ENCODE data around the gene PRAMEF11.
"Not testable (repeated sequence)": the region's sequence is repeated elsewhere in the genome, so short reads cannot be mapped to it uniquely, and the experiment has no call there.

Gene PRAMEF11

GRCh38 chr1:12831310-12831709 lies at the start of gene PRAMEF11:
TSS of gene PRAMEF11 (minus strand) at chr1:12831410. CDS start at chr1:12828789, 2,621 bp downstream.
- DNase-seq (ENCODE audit: low read depth) = not testable (repeated sequence)

DNA sequence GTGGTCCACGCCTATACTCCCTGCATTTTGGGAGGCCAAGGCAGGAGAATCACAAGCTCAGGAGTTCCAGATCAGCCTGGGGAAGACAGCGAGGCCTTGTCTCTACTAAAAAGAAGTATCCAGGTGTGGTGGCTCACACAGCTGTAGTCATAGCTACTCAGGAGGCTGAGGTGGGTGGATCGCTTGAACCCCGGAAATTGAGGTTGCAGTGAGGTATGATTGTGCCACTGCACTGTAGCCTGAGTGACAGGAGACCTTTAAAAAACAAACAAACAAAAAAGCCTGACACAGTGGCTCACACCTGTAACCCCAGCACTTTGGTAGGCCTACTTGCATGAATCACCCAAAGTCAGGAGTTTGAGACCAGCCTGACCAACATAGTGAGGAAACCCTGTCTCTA lies 47.2 kb upstream of the PRAMEF11 start:
- not testable (repeated sequence) for DNase-seq (ENCODE audit: low read depth)

GRCh38 chr1:12863131-12863880 lies 32.1 kb upstream of the PRAMEF11 start:
- DNase-seq (ENCODE audit: low read depth) = not testable (repeated sequence)

GRCh38 chr1:12856786-12857185 lies 25.6 kb upstream of the PRAMEF11 start, which contains the start of gene PRAMEF2:
TSS of gene PRAMEF2 (plus strand) at chr1:12857086. CDS start at chr1:12859010, 1,924 bp downstream.
- DNase-seq (ENCODE audit: low read depth) = not testable (repeated sequence)

DNA sequence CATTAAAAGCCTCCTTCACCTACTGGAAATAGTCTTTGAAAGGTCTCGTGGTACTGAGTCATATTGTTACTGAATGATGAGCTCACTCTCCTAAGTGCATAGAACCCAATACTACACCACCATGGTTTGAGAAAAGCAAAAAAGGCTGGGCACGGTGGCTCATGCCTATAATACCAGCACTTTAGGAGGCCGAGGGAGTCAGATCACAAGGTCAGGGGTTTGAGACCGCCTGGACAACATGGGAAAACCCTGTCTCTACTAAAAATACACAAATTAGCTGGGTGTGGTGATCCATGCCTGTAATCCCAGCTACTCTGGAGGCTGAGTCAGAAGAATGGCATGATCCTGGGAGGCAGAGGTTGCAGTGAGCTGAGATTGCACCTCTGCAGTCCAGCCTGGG lies 20.6 kb upstream of the PRAMEF11 start:
- no peak for DNase-seq (ENCODE audit: low read depth)

GRCh38 chr1:12848620-12849019 lies 17.4 kb upstream of the PRAMEF11 start, which contains the start of gene HNRNPCL1:
TSS of gene HNRNPCL1 (minus strand) at chr1:12848720. CDS start at chr1:12848289, 431 bp downstream.
- not testable (repeated sequence) for DNase-seq (ENCODE audit: low read depth)

DNA sequence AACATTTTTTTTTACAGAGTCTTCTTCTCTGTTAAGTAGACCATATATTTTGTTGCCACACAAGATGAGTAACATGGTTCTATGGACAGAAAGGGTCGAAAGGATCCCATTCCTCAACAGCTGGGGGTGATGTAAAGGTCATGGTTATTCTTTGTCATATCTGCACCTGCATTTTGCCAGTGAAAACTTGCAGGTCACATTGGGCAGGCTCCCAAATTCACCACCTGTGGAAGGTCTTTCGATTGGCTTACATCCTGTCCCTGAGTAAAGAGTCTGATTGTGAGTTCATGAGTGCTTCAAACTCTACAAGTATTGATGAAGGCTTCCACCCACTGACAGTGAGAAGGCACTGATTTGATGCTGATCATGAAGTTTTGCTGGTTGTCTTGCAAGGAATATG lies 2.0 kb upstream of the PRAMEF11 start:
- DNase-seq (ENCODE audit: low read depth) = not testable (repeated sequence)

DNA sequence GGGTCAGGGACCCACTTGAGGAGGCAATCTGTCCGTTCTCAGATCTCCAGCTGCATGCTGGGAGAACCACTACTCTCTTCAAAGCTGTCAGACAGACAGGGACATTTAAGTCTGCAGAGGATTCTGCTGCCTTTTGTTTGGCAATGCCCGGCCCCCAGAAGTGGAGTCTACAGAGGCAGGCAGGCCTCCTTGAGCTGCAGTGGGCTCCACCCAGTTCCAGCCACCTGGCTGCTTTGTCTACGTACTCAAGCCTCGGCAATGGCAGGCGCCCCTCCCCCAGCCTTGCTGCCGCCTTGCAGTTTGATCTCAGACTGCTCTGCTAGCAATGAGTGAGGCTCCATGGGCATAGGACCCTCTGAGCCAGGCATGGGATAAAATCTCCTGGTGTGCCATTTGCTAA lies 12.1 kb downstream of the PRAMEF11 start:
- not testable (repeated sequence) for DNase-seq (ENCODE audit: low read depth)

DNA sequence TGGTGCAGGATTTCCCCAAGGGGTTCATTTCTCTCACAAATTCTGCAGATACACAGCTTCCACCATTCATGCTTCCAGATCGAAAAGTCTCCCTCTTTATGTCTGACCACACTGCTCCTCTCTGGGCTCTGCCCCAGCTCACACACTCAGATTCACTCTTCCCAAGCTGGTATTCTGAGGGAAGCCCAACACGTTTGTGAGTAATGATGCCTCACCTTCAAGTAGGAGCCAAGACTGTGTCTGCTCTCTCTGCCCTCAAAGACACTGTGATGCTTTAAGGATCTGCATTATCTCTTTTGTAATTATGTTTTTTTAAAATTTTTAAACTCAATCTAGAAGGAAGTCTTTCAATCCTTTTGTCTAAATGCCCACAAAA lies 19.8 kb downstream of the PRAMEF11 start:
- no peak for DNase-seq (ENCODE audit: low read depth)

DNA sequence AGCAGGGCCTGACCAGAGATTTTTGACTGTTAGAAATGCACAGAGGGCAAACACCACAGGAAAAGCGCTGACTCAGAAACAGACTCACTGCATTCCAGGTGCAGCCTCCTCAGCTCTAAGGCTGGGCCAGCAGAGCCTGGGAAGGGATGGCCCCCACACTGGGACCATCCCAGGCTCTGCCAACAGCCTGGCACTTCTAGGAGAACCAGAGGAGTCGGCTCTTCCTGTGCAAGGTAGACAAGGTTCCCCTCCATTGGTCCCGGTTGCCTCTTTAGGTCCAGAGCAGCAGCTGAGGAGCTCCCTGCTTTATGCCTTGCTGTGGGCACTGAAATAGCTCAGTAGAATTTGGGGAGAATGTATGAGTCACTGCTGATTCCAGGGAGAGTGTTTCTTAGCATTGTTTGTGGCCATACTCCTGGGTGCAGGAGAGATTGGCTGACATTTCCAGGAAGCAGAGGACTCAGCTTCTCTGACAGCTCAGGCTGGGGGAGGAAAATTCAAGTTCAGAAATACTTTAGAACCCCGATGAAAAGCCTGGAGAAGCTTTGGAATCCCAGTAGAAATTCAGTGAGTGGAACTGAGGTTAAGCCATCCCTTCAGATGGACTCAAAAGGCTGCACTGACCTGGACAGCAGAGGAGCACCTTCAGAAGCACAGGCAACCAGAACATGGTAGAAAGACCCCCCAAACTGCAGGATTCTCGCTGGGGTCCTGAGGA lies 20.4 kb downstream of the PRAMEF11 start:
- no peak for DNase-seq (ENCODE audit: low read depth)

GRCh38 chr1:12809933-12810332 lies 21.3 kb downstream of the PRAMEF11 start:
- no peak for DNase-seq (ENCODE audit: low read depth)

DNA sequence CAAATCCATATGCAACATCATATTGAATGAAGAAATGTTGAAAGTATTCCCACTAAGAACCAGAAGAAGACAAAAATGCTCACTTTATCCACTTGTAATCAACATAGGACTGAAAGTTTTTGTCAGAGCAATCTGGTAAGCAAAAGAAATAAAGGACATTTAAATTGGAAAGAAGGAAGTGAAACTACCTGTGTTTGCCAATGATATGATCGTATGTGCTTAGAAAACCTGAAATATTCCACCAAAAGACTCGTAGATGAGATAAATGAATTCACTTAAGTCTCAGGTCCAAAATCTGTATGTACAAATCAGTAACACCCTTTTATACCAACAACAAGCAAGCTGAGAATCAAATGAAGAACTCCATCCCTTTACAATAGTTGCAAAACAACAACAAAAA lies 31.5 kb downstream of the PRAMEF11 start:
- no peak for DNase-seq (ENCODE audit: low read depth)

DNA sequence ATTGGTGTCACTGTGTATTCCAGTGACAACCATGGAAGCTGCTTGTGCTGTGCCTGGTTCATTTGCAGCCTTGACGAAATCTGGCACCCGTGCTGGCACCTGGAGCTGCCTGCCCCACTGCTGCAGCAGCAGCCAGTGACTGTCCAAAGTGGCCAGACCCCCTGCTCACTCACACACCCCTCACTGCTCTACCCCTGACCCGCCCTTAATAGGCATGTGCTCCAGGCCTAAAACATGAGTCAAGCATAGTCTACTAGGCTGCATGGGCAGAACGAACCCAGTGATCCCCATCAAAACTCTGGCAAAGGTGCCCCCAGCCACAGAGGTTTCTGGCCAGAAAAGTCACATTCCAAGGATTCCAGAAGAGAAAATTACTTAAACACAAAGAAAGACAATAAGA lies 32.3 kb downstream of the PRAMEF11 start:
- no peak for DNase-seq (ENCODE audit: low read depth)

- DNase-seq (ENCODE audit: low read depth) = not testable (repeated sequence)
These were observed 40.1 kb downstream of the PRAMEF11 start, which contains the start of gene PRAMEF1 for GRCh38 chr1:12791097-12791496. TSS of gene PRAMEF1 (plus strand) at chr1:12791397. CDS start at chr1:12793228, 1,831 bp downstream.

DNA sequence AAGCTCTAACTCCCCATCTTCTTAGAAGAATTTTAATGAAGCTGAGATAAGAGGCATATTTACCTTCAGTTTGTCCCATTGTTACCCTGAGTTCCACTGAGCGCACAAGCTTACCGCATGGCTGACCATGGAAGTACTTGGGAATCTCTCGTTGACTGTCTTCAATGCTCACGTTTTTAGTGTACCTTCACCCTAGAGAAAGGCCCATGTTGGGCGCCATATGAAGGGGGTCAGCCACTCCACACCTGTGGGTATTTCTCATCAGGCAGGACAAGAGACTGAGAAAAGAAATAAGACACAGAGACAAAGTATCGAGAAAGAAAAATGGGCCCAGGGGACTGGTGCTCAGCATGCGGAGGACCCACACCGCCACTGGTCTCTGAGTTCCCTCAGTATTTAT lies 46.5 kb downstream of the PRAMEF11 start:
- DNase-seq (ENCODE audit: low read depth) = not testable (repeated sequence)

DNA sequence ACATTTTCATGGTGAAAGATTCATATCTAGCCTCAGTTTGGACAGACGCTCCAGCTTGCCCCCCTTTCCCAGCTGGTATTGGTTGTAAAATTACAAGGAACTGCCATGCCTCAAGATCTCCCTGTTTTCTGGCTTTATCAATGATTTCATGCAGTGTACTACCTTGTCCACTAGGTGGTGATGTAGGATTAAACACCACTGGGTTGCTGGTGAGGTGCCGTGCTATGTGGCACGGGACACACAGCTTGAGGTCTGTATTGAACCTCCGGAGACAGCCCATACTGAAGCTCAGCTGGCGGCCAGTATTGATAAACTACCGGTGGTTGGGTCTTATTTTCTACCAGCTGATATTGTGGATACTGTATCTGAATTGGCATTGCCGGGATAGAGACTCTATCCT lies 47.4 kb downstream of the PRAMEF11 start:
- not testable (repeated sequence) for DNase-seq (ENCODE audit: low read depth)

DNA sequence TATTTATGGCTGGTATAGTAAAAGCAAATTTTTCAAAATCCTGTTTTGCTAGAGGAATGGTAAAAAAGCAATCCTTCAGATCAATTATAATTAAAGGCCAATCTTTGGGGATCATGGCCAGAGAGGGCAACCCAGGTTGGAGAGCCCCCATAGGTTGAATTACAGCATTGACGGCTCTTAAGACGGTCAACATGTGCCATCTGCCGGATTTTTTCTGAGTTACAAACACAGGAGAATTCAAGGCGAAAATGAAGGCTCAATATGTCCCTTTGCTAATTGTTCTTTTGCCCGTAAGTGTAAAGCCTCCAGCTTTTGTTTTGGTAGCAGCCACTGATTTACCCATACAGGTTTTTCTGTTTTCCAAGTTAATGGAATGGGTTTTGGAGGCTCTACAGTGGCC lies 49.7 kb downstream of the PRAMEF11 start:
- DNase-seq (ENCODE audit: low read depth) = not testable (repeated sequence)

DNA sequence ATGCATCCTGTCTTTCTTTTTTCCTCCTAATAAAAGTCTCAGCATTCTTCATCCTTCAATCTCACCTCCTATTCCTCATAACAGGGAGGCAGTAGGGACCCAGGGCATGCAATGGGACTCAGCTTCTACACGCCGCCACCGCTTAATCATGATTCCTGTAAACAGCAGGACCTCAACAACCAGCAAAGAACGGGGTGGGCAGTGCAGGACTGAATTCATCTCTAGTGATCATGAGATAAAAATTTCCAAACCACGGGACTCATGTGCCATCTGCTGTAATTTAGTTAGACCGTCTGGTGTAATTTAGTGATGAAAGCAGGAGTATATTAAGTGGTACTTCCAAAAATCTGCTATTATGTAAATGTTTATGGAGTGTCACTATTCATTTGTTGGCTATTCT lies 52.3 kb downstream of the PRAMEF11 start:
- DNase-seq (ENCODE audit: low read depth) = no peak

DNA sequence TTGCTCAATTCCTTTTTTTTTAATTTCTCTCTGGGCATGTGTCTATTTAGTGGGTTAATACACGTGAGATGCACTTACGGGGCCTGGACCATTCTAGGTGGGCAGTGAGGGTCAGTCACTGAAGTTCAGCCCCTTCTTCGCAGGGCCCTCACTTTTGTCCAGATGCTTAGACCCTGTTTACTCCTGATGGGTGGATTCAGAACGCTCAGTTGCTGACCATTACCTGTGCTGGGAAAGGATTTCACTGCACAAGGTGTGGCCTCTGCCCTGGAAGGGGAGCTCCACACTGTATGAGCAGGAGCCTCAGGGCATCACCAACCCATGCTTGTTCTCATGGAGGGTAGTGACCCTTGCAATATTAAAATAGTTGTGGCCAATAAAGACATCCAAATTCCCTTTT lies 53.1 kb downstream of the PRAMEF11 start:
- DNase-seq (ENCODE audit: low read depth) = no peak

DNA sequence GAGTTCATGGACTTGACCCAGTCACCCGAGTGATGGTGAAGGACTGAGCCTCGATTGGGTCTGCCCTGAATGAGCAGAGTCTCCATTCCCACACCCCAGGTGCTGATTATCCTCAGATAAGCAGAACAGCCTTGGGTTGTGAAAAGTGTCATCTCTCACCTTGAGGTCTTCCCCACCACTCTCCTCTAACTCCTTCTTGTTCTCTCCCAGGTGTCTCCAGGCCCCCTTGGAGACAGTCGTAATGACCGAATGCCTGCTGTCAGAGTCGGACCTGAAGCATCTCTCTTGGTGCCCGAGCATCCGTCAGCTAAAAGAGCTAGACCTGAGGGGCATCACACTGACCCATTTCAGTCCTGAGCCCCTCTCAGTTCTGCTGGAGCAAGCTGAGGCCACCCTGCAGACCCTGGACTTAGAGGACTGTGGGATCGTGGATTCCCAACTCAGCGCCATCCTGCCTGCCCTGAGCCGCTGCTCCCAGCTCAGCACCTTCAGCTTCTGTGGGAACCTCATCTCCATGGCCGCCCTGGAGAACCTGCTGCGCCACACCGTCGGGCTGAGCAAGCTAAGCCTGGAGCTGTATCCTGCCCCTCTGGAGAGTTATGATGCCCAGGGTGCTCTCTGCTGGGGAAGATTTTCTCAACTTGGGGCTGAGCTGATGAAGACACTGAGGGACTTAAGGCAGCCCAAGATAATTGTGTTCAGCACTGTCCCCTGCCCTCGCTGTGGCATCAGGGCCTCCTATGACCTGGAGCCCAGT lies 54.2 kb downstream of the PRAMEF11 start:
- DNase-seq (ENCODE audit: low read depth) = no peak

GRCh38 chr1:12775443-12775842 lies 55.8 kb downstream of the PRAMEF11 start:
- no peak for DNase-seq (ENCODE audit: low read depth)

DNA sequence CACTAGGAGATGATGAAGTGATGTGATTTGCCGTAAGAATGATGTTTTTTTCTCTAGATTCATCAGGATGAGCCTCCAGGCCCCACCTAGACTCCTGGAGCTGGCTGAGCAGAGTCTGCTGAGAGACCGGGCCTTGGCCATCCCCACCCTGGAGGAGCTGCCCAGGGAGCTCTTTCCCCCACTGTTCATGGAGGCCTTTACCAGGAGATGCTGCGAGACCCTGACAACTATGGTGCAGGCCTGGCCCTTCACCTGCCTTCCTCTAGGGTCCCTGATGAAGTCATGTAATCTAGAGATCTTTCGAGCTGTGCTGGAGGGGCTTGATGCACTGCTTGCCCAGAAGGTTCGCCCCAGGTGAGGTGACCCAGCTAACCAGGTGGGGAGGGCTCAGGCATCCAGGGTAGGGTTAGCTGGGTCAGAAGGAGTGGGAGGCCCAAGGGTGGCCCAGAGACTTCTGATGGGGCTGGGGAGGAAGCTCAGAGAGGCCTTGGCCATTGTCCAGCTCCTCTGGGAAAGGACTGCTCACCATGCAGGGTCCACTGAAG lies 56.3 kb downstream of the PRAMEF11 start:
- no peak for DNase-seq (ENCODE audit: low read depth)
